CD4-positive, alpha-beta T cell treated with Interleukin-17A for 1 hour (primary cell): ENCODE measurements around the gene PHLPP1.
"Not testable (repeated sequence)": the region's sequence is repeated elsewhere in the genome, so short reads cannot be mapped to it uniquely, and the experiment has no call there.

Source experiments
- DNase-seq: peaks from one replicate; pipeline ENCODE4 v3.0.0-alpha.2; 2020

The PHLPP1 gene

GRCh38 chr18:62717925-62718800, 2.8 kb downstream of the PHLPP1 start:
- DNase-seq: no peak

DNA sequence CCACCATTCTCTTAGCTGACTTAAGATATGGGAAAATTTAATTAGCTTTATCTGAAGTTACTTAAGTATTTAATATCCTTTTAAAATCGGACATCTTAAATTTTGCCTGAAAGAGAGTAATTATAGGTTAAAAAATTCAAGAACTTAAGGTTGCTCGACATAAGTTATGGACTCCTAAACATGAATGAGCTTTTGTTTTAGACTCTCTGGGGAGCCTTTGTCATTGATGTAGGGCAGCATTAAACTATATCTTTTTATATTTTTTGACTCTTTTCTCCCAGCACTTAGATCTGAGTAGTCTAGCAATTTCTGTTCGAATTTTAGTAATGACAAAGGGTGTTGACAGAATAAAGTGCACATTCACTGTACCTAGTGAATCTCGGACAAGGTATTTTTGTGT, 4.7 kb downstream of the PHLPP1 start:
- no peak for DNase-seq

- no peak for DNase-seq
Observed at GRCh38 chr18:62720766-62721613, 5.6 kb downstream of the PHLPP1 start.

DNA sequence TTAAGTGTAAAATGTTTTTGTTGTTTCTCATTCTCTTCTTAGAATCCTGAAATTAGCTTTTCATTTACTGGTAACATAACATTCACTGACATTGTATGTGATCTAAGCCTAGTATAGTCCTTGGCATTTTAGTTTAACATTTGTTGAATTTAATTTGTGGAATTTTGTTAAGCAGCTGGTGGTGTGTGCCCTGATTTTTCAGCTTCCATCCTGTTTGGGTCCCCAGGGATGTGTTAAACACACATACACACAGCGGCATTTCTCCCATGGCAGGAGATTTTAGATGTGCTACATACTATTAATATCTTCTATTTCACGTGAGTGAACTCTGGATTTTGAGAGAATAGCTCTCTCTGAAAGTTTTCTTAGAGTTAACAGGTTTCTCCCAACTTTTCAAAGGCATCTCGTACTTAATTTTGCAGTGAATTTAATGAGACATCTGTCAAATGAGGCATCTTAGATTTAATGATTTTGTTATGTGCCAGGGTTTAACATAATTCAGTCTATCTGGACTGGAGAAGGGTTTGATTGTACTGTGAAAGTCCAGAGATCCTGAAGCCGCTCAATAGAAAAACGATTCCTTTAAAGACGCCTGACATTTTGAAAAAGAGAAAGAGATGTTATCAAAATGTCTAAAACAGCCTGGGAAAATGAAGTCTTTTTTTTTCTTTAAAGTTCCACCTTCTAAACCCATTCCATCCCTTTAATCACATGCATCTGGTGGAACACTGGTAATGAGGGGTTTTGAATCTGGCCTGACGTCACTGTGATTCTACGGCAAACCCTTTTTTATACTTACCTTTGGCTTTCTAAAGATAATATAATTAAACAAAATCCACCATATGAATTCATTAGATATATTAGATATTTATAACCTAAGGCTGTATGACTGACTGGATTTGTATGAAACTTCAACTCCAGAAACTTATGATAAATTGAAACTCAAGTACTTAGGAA, 6.8 kb downstream of the PHLPP1 start:
- DNase-seq: no peak

GRCh38 chr18:62723666-62724281, 8.4 kb downstream of the PHLPP1 start:
- DNase-seq: no peak

DNA sequence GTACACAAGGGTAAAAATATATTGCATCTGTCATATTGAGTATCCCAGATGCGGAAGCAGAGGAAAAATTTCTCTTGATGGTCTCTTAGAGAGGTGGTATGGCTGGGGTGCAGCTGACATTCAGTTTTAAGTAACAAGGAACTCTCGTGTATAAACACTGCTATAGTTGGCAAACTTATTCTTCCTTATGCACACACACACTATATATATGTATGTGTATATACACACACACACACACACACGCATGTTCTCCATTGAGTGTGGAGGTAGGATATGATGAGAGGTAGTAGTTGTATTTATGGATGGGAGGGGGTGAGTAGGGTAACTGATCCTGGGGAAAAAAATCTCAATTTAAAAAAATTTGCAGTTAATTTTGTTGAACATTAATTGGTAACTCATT, 10.6 kb downstream of the PHLPP1 start:
- no peak for DNase-seq

DNA sequence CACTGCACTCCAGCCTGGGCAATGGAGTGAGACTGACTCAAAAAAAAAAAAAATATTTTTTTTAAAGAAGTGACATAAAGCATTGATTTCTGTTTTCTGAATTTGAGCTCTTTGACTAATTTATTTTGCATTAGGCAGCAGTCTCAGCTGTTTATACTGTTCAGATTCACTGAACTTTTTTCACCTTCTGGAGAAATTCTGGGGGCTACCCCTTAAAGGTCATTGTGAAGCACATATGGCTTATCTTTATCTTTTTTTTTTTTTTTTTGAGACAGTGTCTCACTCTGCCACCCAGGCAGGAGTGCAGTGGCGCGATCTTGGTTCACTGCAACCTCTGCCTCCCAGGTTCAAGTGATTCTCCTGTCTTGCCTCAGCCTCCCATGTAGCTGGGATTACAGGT, 12.9 kb downstream of the PHLPP1 start:
- DNase-seq: no peak

DNA sequence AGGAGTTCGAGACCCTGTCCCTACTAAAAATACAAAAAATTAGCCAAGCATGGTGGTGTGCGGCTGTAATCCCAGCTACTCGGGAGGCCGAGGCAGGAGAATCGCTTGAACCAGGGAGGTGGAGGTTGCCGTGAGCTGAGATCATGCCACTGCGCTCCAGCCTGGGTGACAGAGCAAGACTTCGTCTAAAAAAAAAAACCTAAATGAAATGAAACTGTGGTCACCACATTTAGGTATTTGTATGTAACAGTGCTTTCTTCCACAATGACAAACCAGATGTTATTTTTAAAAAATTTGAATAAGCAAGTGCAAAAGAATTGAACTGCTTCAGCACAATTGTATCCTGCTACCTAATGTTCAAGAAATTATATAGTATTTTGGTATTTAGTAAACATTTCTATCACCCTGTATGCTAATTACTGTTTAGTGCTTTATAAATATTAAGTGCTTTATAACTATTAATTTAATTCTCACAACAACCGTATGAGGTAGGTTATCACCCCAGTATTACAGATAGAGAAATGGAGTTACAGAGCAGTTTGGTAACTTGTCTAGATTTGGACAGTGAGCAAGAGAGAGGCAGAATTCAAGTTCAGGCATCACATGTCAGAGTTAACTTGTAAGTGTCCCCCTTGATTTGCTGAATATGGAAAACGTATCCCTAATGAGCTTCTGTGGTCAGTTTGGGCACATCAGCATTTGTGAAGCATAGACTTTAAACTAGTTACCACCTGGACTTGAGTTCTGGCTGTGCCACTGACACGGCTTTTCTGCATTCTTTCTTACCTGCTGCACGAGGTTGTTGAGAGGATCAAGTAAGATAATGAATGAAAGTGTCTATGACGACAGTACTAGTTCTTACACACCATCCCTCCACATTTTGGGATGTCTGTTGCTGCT, 14.4 kb downstream of the PHLPP1 start:
- no peak for DNase-seq

GRCh38 chr18:62730941-62731340, 15.6 kb downstream of the PHLPP1 start:
- DNase-seq: no peak

GRCh38 chr18:62732617-62733016, 17.3 kb downstream of the PHLPP1 start:
- no peak for DNase-seq

DNA sequence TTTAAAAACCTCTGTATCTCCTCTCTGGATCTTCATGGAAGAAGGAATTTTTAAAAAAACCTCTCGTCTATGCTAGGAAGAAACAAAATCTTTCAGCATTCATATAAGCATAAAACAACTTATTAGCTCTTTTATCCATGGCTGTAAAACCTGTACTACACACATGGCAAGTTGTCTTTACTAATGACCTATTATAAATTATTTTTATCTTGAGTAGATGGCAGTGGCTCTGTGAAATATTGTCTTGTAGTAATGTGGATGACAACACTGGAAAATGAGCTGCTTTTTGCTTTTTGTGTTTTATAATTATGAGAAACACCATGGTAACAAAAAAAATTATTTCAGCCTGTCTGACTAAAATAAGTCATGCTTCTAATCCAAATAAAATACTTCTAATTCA, 18.9 kb downstream of the PHLPP1 start:
- DNase-seq: no peak

DNA sequence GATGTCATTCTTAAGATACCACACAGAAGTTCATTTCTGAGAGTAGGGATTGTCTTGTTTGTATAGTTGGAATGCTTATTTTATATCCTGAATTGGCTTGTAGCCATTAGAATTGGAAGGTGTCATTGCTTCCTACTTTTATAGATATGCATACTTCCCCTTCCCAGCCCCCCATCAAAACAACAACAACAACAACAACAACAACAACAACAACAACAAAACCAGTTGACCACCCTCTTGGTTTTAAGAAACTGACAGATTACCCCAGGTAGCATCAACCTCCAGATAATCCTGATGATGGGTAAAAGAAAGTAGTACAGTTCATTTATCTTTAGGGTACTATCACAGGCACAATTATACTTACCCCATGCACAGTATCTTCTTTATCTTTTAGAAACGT, 20.0 kb downstream of the PHLPP1 start:
- DNase-seq: no peak

GRCh38 chr18:62736077-62736855, 20.9 kb downstream of the PHLPP1 start:
- no peak for DNase-seq

- DNase-seq: no peak
Observed at GRCh38 chr18:62737241-62737873, 22.0 kb downstream of the PHLPP1 start.

- no peak for DNase-seq
Observed at GRCh38 chr18:62738639-62739038, 23.3 kb downstream of the PHLPP1 start.

- DNase-seq: no peak
Observed at GRCh38 chr18:62739911-62740310, 24.6 kb downstream of the PHLPP1 start.

DNA sequence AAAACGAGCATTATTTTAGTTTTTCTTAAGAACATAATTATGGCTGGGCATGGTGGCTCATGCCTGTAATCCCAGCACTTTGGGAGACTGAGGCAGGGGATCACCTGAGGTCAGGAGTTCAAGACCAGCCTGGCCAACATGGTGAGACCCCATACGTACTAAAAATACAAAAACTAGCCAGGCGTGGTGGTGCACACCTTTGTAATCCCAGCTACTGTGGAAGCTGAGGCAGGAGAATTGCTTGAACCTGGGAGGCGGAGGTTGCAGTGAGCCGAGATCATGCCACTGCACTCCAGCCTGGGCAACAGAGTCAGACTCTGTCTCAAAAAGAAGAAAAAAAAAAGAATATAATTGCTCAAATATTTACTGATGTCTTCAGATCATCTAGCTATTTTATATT, 25.3 kb downstream of the PHLPP1 start:
- not testable (repeated sequence) for DNase-seq

DNA sequence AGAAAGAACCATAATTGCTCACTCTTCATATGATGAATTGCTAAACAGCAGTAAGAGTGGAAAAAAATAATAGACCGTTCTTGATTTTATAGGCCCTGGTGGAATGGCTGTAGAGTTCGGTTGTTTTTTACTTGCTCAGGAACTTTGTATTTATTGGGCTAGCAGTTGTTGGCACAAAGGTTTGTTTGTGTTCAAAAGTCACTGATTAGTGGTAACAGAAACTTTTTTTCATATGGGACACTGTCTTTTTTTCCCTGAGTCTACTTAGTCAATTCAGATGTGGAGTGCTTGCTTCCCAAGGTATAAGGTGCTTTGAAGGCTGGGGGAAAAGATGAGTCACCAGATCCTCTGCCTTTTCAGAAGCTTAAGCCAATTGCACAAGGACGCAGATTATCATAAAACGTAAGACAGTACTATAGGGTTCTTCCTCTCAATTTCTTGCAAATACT, 25.8 kb downstream of the PHLPP1 start:
- DNase-seq: no peak

DNA sequence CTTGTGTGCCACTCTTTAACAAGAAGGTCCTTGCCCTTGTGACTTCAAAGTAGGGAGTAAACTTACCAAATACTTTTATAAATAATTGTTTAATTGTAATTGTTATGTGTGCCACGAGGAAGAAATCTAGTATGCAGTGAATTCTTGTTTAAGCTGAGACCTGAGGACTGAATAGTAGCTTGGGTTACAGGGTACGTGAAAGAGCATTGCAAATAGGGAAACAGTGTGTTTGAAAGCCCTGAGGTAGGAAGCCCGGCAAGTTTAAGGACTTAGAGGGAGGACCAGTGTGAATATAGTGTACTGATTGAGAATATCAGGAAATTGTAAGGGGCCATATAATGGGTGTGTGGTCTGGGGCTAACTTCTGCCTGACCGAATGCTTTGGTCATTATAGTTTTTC, 26.2 kb downstream of the PHLPP1 start:
- no peak for DNase-seq
